BLaER1 (cell line): ENCODE data around the gene RGS10.
A peak's percentile ranks its signal among the peaks of the same experiment; 100 is the strongest.

Experiments
- H3K27ac ChIP-seq: shearing (Covaris generic); formaldehyde crosslinking; 2 replicates; pipeline ENCODE4 v1.8.1; 2022
- H3K27me3 ChIP-seq: shearing (Covaris generic); formaldehyde crosslinking; 2 replicates; pipeline ENCODE4 v1.8.1; 2022
- H3K36me3 ChIP-seq: shearing (Covaris generic); formaldehyde crosslinking; 2 replicates; pipeline ENCODE4 v1.8.1; 2022
- H3K4me1 ChIP-seq: shearing (Covaris generic); formaldehyde crosslinking; 2 replicates; pipeline ENCODE4 v1.8.1; 2022
- H3K4me2 ChIP-seq: shearing (Covaris generic); formaldehyde crosslinking; 2 replicates; pipeline ENCODE4 v1.8.1; 2022
- H3K4me3 ChIP-seq: shearing (Covaris generic); formaldehyde crosslinking; 2 replicates; pipeline ENCODE4 v1.8.1; 2022
- H3K9ac ChIP-seq: shearing (Covaris generic); formaldehyde crosslinking; 2 replicates; pipeline ENCODE4 v1.8.1; 2022
- H3K9me3 ChIP-seq: shearing (Covaris generic); formaldehyde crosslinking; 2 replicates; pipeline ENCODE4 v1.8.1; 2022
- H4K20me1 ChIP-seq: shearing (Covaris generic); formaldehyde crosslinking; 2 replicates; pipeline ENCODE4 v1.8.1; 2022
- Cebpa-rat ChIP-seq: shearing (Covaris generic); IDR thresholded peaks from 2 replicates; pipeline ENCODE4 v1.8.1; 2022

RGS10 gene

GRCh38 chr10:119520283-119520682 is 22.2 kb downstream of the RGS10 start:
- H3K9me3 ChIP-seq, result no peaks in the 10 kb centered on the region
- H3K4me1 ChIP-seq, result peaks cover 50% of the 10 kb centered on the region
- 0 out of 2 replicates have a peak overlapping the region, but pooled peaks have one; percentile 6 for H3K27ac ChIP-seq
- H3K27me3 ChIP-seq, result no peaks in the 10 kb centered on the region
- H3K4me3 ChIP-seq, result no peak overlapping the region
- no peak overlapping the region for H3K9ac ChIP-seq
- no peaks in the 10 kb centered on the region for H4K20me1 ChIP-seq
- no peak overlapping the region for H3K4me2 ChIP-seq
- peaks cover 36% of the 10 kb centered on the region for H3K36me3 ChIP-seq
- TF ChIP-seq Cebpa-rat, result no peak

GRCh38 chr10:119518936-119519335 is 23.6 kb downstream of the RGS10 start:
- Histone ChIP-seq H3K4me3 (no peak overlapping the region), H4K20me1 (no peaks in the 10 kb centered on the region), H3K9ac (no peak overlapping the region), H3K36me3 (peaks cover 29% of the 10 kb centered on the region), H3K9me3 (no peaks in the 10 kb centered on the region), H3K4me2 (peak overlapping the region; percentile 92), H3K27ac (peak overlapping the region; percentile 63; the same call in 1 of the 2 replicates), H3K27me3 (no peaks in the 10 kb centered on the region), H3K4me1 (peaks cover 60% of the 10 kb centered on the region)
- no peak for TF ChIP-seq Cebpa-rat

- peaks cover 29% of the 10 kb centered on the region for H3K36me3 ChIP-seq
These were observed 24.3 kb downstream of the RGS10 start for GRCh38 chr10:119518176-119518575.

GRCh38 chr10:119517235-119518141 is 25.0 kb downstream of the RGS10 start:
- Histone ChIP-seq H3K4me3 (peak overlapping the region; percentile 48), H3K27me3 (no peaks in the 10 kb centered on the region), H4K20me1 (no peaks in the 10 kb centered on the region), H3K36me3 (peaks cover 25% of the 10 kb centered on the region), H3K9ac (peak overlapping the region; percentile 74), H3K4me2 (peak overlapping the region; percentile 92), H3K4me1 (peaks cover 75% of the 10 kb centered on the region), H3K27ac (peak overlapping the region; percentile 85), H3K9me3 (no peaks in the 10 kb centered on the region)
- TF ChIP-seq Cebpa-rat, result no peak

More at GRCh38 chr10:119518176-119518575, 24.3 kb downstream of the RGS10 start:
- H3K27me3 ChIP-seq, result no peaks in the 10 kb centered on the region
- H4K20me1 ChIP-seq, result no peaks in the 10 kb centered on the region
- peak overlapping the region; percentile 74 for H3K9ac ChIP-seq
- peak overlapping the region; percentile 48; the same call in 1 of the 2 replicates for H3K4me3 ChIP-seq
- no peak for TF ChIP-seq Cebpa-rat
- no peaks in the 10 kb centered on the region for H3K9me3 ChIP-seq
- H3K4me2 ChIP-seq, result peak overlapping the region; percentile 92
- peak overlapping the region; percentile 85 for H3K27ac ChIP-seq
- peaks cover 68% of the 10 kb centered on the region for H3K4me1 ChIP-seq

GRCh38 chr10:119516381-119517234 is 25.9 kb downstream of the RGS10 start:
- Histone ChIP-seq H3K4me2 (peak overlapping the region; percentile 92), H3K36me3 (peaks cover 17% of the 10 kb centered on the region), H3K9ac (peak overlapping the region; percentile 74), H3K27me3 (no peaks in the 10 kb centered on the region), H3K4me1 (peaks cover 79% of the 10 kb centered on the region), H4K20me1 (no peaks in the 10 kb centered on the region), H3K27ac (peak overlapping the region; percentile 85), H3K9me3 (no peaks in the 10 kb centered on the region), H3K4me3 (peak overlapping the region; percentile 48)
- no peak for TF ChIP-seq Cebpa-rat

GRCh38 chr10:119515511-119516045 is 26.9 kb downstream of the RGS10 start:
- H3K4me3 ChIP-seq, result 0 out of 2 replicates have a peak overlapping the region, but pooled peaks have one; percentile 48
- H3K36me3 ChIP-seq, result peaks cover 23% of the 10 kb centered on the region
- H3K27ac ChIP-seq, result peak overlapping the region; percentile 85
- TF ChIP-seq Cebpa-rat, result no peak
- peak overlapping the region; percentile 92 for H3K4me2 ChIP-seq
- H3K27me3 ChIP-seq, result no peaks in the 10 kb centered on the region
- H4K20me1 ChIP-seq, result no peaks in the 10 kb centered on the region
- no peaks in the 10 kb centered on the region for H3K9me3 ChIP-seq
- peaks cover 84% of the 10 kb centered on the region for H3K4me1 ChIP-seq
- peak overlapping the region; percentile 74; the same call in 1 of the 2 replicates for H3K9ac ChIP-seq

GRCh38 chr10:119514819-119515218 is 27.7 kb downstream of the RGS10 start:
- H4K20me1 ChIP-seq, result no peaks in the 10 kb centered on the region
- H3K4me3 ChIP-seq, result no peak overlapping the region
- H3K27me3 ChIP-seq, result no peaks in the 10 kb centered on the region
- H3K27ac ChIP-seq, result peak overlapping the region; percentile 85; the same call in 1 of the 2 replicates
- peaks cover 28% of the 10 kb centered on the region for H3K36me3 ChIP-seq
- no peak for TF ChIP-seq Cebpa-rat
- peaks cover 91% of the 10 kb centered on the region for H3K4me1 ChIP-seq
- peak overlapping the region; percentile 92 for H3K4me2 ChIP-seq
- H3K9ac ChIP-seq, result 0 out of 2 replicates have a peak overlapping the region, but pooled peaks have one; percentile 74
- no peaks in the 10 kb centered on the region for H3K9me3 ChIP-seq

- Histone ChIP-seq H3K27ac (peak overlapping the region; percentile 50), H3K9me3 (no peaks in the 10 kb centered on the region), H4K20me1 (no peaks in the 10 kb centered on the region), H3K4me1 (peaks cover 67% of the 10 kb centered on the region), H3K4me2 (peak overlapping the region; percentile 77), H3K9ac (peak overlapping the region; percentile 13; the same call in 1 of the 2 replicates), H3K36me3 (peaks cover 48% of the 10 kb centered on the region), H3K4me3 (no peak overlapping the region), H3K27me3 (no peaks in the 10 kb centered on the region)
- TF ChIP-seq Cebpa-rat, result no peak
These were observed 30.5 kb downstream of the RGS10 start for GRCh38 chr10:119511828-119512515.
